K562 (cell line): ENCODE measurements around the gene PIK3R6.

ENCODE experiments used
- HNRNPL ChIP-seq: fragments of 200-400 bp; formaldehyde crosslinking; IDR thresholded peaks from 2 replicates; pipeline ENCODE4 v1.6.1; 2017; ENCODE audit warnings: low read depth, mild to moderate bottlenecking, low read length
- JUND ChIP-seq, 2 experiments: IDR thresholded peaks; 2 replicates in 1 of 2; 3 replicates in 1 of 2; pipeline ENCODE4 v1.6.1; 2011; ENCODE audit warnings: borderline replicate concordance in 2 of 2, low read depth in 2 of 2, low read length in 2 of 2, improper control_type of control experiment in 1 of 2, missing biosample characterization in 1 of 2, missing genetic modification characterization in 1 of 2, missing genetic modification reagents in 1 of 2
- SIX5 ChIP-seq, 2 experiments: IDR thresholded peaks; 2 replicates each; pipeline ENCODE4 v1.6.1; 2011; ENCODE audit warnings: low read length in 2 of 2, borderline replicate concordance in 1 of 2, low read depth in 1 of 2, mild to moderate bottlenecking in 1 of 2, moderate library complexity in 1 of 2; ENCODE audit not compliant: insufficient read depth in 1 of 2
- TCF7L2 ChIP-seq: fragments of 150-350 bp; IDR thresholded peaks from 2 replicates; pipeline ENCODE4 v1.6.1; 2016; ENCODE audit warnings: low read depth, mild to moderate bottlenecking, low read length, moderate library complexity
- TF ChIP-seq, protein P1 (sequence below), 3 experiments: IDR thresholded peaks in 2 of 3; conservative IDR thresholded peaks in 1 of 3; 2 replicates each; pipeline ENCODE4 v1.5.1; 2011 to 2012; ENCODE audit warnings: low read length in 3 of 3, mild to moderate bottlenecking in 3 of 3, control low read depth in 2 of 3, improper control_type of control experiment in 1 of 3, inconsistent platforms in 1 of 3, low read depth in 1 of 3, mixed read lengths in 1 of 3, moderate library complexity in 1 of 3; ENCODE audit not compliant: insufficient read depth in 2 of 3

DNA sequence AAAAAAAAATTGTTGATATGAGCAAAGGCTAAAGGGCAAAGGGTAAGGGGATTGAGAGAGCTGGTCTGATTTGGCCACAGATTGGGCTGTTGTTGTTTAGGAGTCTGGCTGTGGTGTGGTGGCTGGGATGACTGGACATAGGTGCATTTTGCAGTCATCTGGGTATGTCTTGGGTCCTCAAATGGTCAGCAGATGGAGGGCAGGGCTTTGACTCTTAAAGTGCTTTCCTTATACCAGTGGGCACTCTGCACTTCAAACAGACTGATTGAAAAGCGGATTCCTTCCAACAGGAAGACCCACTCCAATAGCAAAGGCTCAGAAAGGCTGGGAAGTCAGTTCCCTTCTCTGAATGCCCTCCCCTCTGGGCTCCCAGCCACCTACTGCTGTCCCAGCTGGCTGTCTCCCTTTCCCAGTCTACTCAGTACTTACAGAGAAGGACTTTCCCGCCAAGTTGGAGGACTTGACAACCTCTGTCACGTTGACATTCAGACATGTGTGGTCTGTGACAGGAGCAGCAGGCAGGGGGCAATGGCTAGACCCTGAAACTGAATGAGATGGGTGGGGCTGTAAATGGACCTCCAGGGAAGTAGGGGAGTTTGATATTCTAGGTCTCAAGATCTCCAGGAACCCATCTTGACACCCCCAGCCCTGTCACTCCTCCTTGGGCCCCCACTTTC, 48.7 kb downstream of the PIK3R6 start:
- TF ChIP-seq, protein P1, sequence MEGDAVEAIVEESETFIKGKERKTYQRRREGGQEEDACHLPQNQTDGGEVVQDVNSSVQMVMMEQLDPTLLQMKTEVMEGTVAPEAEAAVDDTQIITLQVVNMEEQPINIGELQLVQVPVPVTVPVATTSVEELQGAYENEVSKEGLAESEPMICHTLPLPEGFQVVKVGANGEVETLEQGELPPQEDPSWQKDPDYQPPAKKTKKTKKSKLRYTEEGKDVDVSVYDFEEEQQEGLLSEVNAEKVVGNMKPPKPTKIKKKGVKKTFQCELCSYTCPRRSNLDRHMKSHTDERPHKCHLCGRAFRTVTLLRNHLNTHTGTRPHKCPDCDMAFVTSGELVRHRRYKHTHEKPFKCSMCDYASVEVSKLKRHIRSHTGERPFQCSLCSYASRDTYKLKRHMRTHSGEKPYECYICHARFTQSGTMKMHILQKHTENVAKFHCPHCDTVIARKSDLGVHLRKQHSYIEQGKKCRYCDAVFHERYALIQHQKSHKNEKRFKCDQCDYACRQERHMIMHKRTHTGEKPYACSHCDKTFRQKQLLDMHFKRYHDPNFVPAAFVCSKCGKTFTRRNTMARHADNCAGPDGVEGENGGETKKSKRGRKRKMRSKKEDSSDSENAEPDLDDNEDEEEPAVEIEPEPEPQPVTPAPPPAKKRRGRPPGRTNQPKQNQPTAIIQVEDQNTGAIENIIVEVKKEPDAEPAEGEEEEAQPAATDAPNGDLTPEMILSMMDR (IDR thresholded peaks at IDR 0.05 in 2 of 3, conservative IDR thresholded peaks at IDR 0.05 in 1 of 3; ENCODE audit: insufficient read depth in 2 of 3, low read depth in 1 of 3, low read length in 3 of 3), result no peak
- TF ChIP-seq JUND (IDR thresholded peaks at IDR 0.05; ENCODE audit: borderline replicate concordance, low read depth, low read length) (no peak), JUND (tag; IDR thresholded peaks at IDR 0.05; ENCODE audit: borderline replicate concordance, low read depth, low read length) (no peak), HNRNPL (no peak), TCF7L2 (no peak), SIX5 (IDR thresholded peaks at IDR 0.05; ENCODE audit: borderline replicate concordance in 1 of 2, insufficient read depth in 1 of 2, low read depth in 1 of 2, low read length in 2 of 2) (no peak)
